OCI-LY1 (cell line): ENCODE measurements around the gene PTPRN2.

Source experiments
- H2AFZ ChIP-seq: fragments of 200-600 bp; sonication (generic), shearing (Covaris generic); 2 replicates; pipeline ENCODE4 v1.6.0; 2014; ENCODE audit warnings: antibody characterized with exemption, mild to moderate bottlenecking, low read length
- H3F3A ChIP-seq: fragments of 200-600 bp; sonication (generic), shearing (Covaris generic); 2 replicates; pipeline ENCODE4 v1.6.0; 2014; ENCODE audit warnings: mild to moderate bottlenecking, antibody characterized with exemption, low read length, moderate library complexity; ENCODE audit not compliant: insufficient read depth
- H3K27ac ChIP-seq: fragments of 200-600 bp; sonication (generic); 2 replicates; pipeline ENCODE4 v1.5.1; 2014; ENCODE audit warnings: low read length, mixed run types, mild to moderate bottlenecking, low read depth; ENCODE audit not compliant: poor library complexity, severe bottlenecking
- H3K27me3 ChIP-seq: fragments of 200-600 bp; sonication (generic); 2 replicates; pipeline ENCODE4 v1.6.0; 2014; ENCODE audit warnings: antibody characterized with exemption, mild to moderate bottlenecking, low read length, moderate library complexity; ENCODE audit not compliant: insufficient read depth
- H3K36me3 ChIP-seq: fragments of 200-600 bp; sonication (generic); 2 replicates; pipeline ENCODE4 v1.6.1; 2014; ENCODE audit warnings: mild to moderate bottlenecking, antibody characterized with exemption, low read length, moderate library complexity, mixed read lengths; ENCODE audit not compliant: insufficient read depth
- H3K4me1 ChIP-seq: fragments of 200-600 bp; sonication (generic); 2 replicates; pipeline ENCODE4 v1.5.1; 2014; ENCODE audit warnings: mild to moderate bottlenecking, low read length, moderate library complexity; ENCODE audit not compliant: insufficient read depth, severe bottlenecking
- H3K4me2 ChIP-seq: fragments of 200-600 bp; sonication (generic), shearing (Covaris generic); 2 replicates; pipeline ENCODE4 v1.6.1; 2014; ENCODE audit warnings: low read length
- H3K4me3 ChIP-seq: fragments of 200-600 bp; sonication (generic); 2 replicates; pipeline ENCODE4 v1.5.1; 2014; ENCODE audit warnings: low read length, low read depth, mild to moderate bottlenecking, mixed read lengths; ENCODE audit not compliant: poor library complexity, severe bottlenecking
- H3K79me2 ChIP-seq: fragments of 200-600 bp; shearing (Covaris generic); 2 replicates; pipeline ENCODE4 v1.6.1; 2016; ENCODE audit warnings: mixed run types, low read length, mixed read lengths; ENCODE audit not compliant: insufficient read depth
- H3K9ac ChIP-seq: fragments of 200-600 bp; sonication (generic), shearing (Covaris generic); 2 replicates; pipeline ENCODE4 v1.6.1; 2014; ENCODE audit warnings: mild to moderate bottlenecking, low read length, mixed read lengths
- H3K9me2 ChIP-seq: fragments of 200-600 bp; sonication (generic), shearing (Covaris generic); 2 replicates; pipeline ENCODE4 v1.6.1; 2014; ENCODE audit warnings: low read depth, mild to moderate bottlenecking, low read length, mixed read lengths
- H3K9me3 ChIP-seq: fragments of 200-600 bp; shearing (Covaris generic); 2 replicates; pipeline ENCODE4 v1.6.1; 2014; ENCODE audit warnings: low read length, mixed read lengths
- H4K20me1 ChIP-seq: fragments of 200-600 bp; sonication (generic), shearing (Covaris generic); 2 replicates; pipeline ENCODE4 v1.6.0; 2016; ENCODE audit warnings: mild to moderate bottlenecking, low read length; ENCODE audit not compliant: insufficient read depth
- EZH2 ChIP-seq: fragments of 200-600 bp; sonication (generic), shearing (Covaris generic); IDR thresholded peaks from 2 replicates; pipeline ENCODE4 v1.8.0; 2017; ENCODE audit warnings: borderline replicate concordance, mixed run types, mild to moderate bottlenecking, antibody characterized with exemption, low read length, moderate library complexity, mixed read lengths
- TF ChIP-seq, protein P1 (sequence below): fragments of 200-600 bp; sonication (generic), shearing (Covaris generic); IDR thresholded peaks from 2 replicates; pipeline ENCODE4 v1.5.1; 2017; ENCODE audit warnings: mild to moderate bottlenecking, antibody characterized with exemption, low read length, moderate library complexity, mixed read lengths

Gene PTPRN2

DNA sequence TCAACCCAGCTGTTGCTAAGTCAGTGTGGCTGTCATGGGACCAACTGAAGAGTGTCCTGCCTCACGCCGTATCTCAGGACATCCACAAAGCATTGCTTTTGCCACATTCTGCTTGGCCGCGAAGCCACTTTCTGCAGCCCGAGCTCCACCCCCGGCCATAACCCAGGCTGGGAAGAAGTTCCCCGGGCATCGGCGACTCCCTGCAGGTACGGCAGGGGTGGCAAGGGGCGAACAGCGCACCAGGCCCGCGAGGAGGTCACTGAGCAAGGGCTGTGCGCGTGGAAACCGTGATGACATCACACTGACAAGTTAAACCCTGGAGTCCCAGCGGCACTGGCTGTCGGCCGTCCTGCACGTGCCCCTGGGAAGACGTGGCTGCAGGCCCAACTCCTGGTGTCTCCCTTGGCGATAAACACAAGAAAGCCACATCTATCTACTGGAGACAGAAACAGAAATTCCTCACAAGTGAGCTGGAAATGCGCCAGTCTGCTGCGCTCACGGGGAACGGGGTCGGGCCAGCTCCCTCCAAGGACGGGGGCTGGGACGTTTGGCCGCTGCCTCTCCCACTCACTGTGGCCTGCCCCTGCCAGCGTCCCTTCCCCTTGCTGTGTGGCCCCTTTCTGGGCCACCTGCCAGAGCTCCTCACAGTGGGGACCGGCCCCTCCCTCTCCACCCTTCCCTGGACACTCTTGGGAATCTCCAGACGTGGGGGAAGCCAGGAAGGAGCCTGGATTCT is 924.5 kb downstream of the PTPRN2 start:
- H3K36me3 ChIP-seq: no peaks in the 10 kb centered on the region
- no peaks in the 10 kb centered on the region for H3K4me1 ChIP-seq
- H3K4me2 ChIP-seq: no peak overlapping the region
- no peak overlapping the region for H3K27ac ChIP-seq
- H3K9ac ChIP-seq: no peak overlapping the region
- peaks cover 6% of the 10 kb centered on the region; the same call in 1 of the 2 replicates for H3K27me3 ChIP-seq
- no peaks in the 10 kb centered on the region for H4K20me1 ChIP-seq
- no peak overlapping the region for H3K4me3 ChIP-seq
- TF ChIP-seq, protein P1, sequence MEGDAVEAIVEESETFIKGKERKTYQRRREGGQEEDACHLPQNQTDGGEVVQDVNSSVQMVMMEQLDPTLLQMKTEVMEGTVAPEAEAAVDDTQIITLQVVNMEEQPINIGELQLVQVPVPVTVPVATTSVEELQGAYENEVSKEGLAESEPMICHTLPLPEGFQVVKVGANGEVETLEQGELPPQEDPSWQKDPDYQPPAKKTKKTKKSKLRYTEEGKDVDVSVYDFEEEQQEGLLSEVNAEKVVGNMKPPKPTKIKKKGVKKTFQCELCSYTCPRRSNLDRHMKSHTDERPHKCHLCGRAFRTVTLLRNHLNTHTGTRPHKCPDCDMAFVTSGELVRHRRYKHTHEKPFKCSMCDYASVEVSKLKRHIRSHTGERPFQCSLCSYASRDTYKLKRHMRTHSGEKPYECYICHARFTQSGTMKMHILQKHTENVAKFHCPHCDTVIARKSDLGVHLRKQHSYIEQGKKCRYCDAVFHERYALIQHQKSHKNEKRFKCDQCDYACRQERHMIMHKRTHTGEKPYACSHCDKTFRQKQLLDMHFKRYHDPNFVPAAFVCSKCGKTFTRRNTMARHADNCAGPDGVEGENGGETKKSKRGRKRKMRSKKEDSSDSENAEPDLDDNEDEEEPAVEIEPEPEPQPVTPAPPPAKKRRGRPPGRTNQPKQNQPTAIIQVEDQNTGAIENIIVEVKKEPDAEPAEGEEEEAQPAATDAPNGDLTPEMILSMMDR: no peak
- no peak for TF ChIP-seq EZH2
- H3K9me2 ChIP-seq: no peaks in the 10 kb centered on the region
- no peaks in the 10 kb centered on the region for H3F3A ChIP-seq
- H2AFZ ChIP-seq: no peak overlapping the region
- no peaks in the 10 kb centered on the region for H3K79me2 ChIP-seq
- H3K9me3 ChIP-seq: no peaks in the 10 kb centered on the region

DNA sequence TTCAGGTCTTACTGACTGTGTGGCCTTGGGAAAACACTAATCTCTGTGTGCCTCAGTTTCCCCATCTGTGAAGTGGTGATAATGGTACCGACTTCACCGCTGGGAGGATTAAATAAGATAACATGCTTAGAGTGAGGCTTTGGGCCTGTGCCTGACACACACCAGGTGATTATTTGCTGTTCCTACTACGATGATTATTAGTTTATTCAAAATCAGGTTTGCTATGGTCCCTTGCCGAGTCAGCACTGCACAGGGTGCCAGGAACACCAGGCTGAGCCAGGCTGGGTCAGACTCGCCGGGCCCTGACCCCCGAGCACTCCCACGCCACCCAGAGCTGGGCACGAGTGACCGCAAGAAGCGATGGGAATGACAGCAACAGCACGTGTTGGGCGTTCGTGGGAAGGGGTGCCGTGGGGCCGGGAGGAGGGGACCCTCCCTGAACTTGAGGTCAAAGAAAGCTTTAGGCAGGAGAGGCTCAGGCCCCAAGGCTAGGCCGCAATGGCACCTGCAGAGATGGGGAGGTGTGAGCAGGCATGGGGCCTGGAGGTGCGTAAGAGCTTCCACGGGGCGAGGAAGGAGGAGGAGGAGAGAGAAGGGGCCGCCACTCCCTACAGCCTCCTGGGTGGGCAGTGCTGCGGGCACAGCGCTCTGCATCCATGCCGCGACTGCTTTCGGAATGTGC is 925.4 kb downstream of the PTPRN2 start:
- peaks cover 6% of the 10 kb centered on the region; the same call in 1 of the 2 replicates for H3K27me3 ChIP-seq
- no peaks in the 10 kb centered on the region for H3F3A ChIP-seq
- no peak overlapping the region for H2AFZ ChIP-seq
- H3K27ac ChIP-seq: no peak overlapping the region
- H3K4me2 ChIP-seq: no peak overlapping the region
- H3K9ac ChIP-seq: no peak overlapping the region
- H3K9me2 ChIP-seq: no peaks in the 10 kb centered on the region
- no peaks in the 10 kb centered on the region for H4K20me1 ChIP-seq
- no peaks in the 10 kb centered on the region for H3K4me1 ChIP-seq
- no peaks in the 10 kb centered on the region for H3K9me3 ChIP-seq
- H3K79me2 ChIP-seq: no peaks in the 10 kb centered on the region
- no peaks in the 10 kb centered on the region for H3K36me3 ChIP-seq
- TF ChIP-seq EZH2: no peak
- TF ChIP-seq, protein P1: no peak
- H3K4me3 ChIP-seq: no peak overlapping the region

DNA sequence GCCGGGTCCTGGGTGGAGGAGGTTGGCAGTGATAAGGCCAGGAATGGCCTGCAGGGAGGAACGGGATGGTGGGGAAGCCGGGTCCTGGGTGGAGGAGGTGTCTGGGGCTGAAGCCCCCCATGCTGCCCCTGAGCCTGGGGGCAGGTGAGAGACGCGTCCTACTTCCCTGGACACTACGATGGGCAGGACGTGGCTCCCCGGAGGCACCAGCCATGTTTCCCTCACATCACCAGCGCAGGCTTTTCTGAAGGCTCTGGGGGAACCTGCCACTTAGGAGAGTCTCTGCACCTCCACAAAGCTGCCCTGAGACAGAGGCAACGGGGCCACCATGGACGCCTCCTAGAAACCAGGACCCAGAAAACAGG is 926.0 kb downstream of the PTPRN2 start:
- H3K9me2 ChIP-seq: no peaks in the 10 kb centered on the region
- H3K27ac ChIP-seq: no peak overlapping the region
- peaks cover 6% of the 10 kb centered on the region; the same call in 1 of the 2 replicates for H3K27me3 ChIP-seq
- no peaks in the 10 kb centered on the region for H4K20me1 ChIP-seq
- no peaks in the 10 kb centered on the region for H3K36me3 ChIP-seq
- H3F3A ChIP-seq: no peaks in the 10 kb centered on the region
- H2AFZ ChIP-seq: no peak overlapping the region
- no peaks in the 10 kb centered on the region for H3K9me3 ChIP-seq
- H3K4me1 ChIP-seq: no peaks in the 10 kb centered on the region
- H3K4me3 ChIP-seq: no peak overlapping the region
- H3K4me2 ChIP-seq: no peak overlapping the region
- no peaks in the 10 kb centered on the region for H3K79me2 ChIP-seq
- TF ChIP-seq, protein P1: no peak
- TF ChIP-seq EZH2: no peak
- no peak overlapping the region for H3K9ac ChIP-seq
